ENCODE measurements around the gene NR3C2.
A peak's percentile ranks its signal among the peaks of the same experiment; 100 is the strongest.

NR3C2 gene

GRCh38 chr4:148159793-148160192 lies 282.4 kb downstream of the NR3C2 start:
- Histone ChIP-seq H3K4me2 (ENCODE audit: low read length) (no peak overlapping the region), H3K79me2 (ENCODE audit: insufficient read depth, low read length) (no peaks in the 10 kb centered on the region), H3K9me2 (ENCODE audit: low read depth, low read length) (no peaks in the 10 kb centered on the region), H3K9ac (ENCODE audit: low read length) (no peak overlapping the region), H3K9me3 (ENCODE audit: low read length) (no peaks in the 10 kb centered on the region), H3K4me3 (ENCODE audit: low read depth, low read length, poor library complexity, severe bottlenecking) (no peak overlapping the region), H2AFZ (ENCODE audit: low read length) (no peak overlapping the region), H3K27ac (ENCODE audit: low read depth, low read length, poor library complexity, severe bottlenecking) (no peak overlapping the region), H3F3A (ENCODE audit: insufficient read depth, low read length) (no peaks in the 10 kb centered on the region), H4K20me1 (ENCODE audit: insufficient read depth, low read length) (no peaks in the 10 kb centered on the region), H3K4me1 (ENCODE audit: insufficient read depth, low read length, severe bottlenecking) (peaks cover 8% of the 10 kb centered on the region), H3K27me3 (ENCODE audit: insufficient read depth, low read length) (no peaks in the 10 kb centered on the region), H3K36me3 (ENCODE audit: insufficient read depth, low read length) (no peaks in the 10 kb centered on the region)
- TF ChIP-seq EZH2 (IDR thresholded peaks at IDR 0.05; ENCODE audit: borderline replicate concordance, low read length) = no peak
- TF ChIP-seq, protein P1, sequence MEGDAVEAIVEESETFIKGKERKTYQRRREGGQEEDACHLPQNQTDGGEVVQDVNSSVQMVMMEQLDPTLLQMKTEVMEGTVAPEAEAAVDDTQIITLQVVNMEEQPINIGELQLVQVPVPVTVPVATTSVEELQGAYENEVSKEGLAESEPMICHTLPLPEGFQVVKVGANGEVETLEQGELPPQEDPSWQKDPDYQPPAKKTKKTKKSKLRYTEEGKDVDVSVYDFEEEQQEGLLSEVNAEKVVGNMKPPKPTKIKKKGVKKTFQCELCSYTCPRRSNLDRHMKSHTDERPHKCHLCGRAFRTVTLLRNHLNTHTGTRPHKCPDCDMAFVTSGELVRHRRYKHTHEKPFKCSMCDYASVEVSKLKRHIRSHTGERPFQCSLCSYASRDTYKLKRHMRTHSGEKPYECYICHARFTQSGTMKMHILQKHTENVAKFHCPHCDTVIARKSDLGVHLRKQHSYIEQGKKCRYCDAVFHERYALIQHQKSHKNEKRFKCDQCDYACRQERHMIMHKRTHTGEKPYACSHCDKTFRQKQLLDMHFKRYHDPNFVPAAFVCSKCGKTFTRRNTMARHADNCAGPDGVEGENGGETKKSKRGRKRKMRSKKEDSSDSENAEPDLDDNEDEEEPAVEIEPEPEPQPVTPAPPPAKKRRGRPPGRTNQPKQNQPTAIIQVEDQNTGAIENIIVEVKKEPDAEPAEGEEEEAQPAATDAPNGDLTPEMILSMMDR (IDR thresholded peaks at IDR 0.05; ENCODE audit: low read length) = no peak

GRCh38 chr4:148154769-148155168 lies 287.4 kb downstream of the NR3C2 start:
- peaks cover 5% of the 10 kb centered on the region for H3K4me1 ChIP-seq (ENCODE audit: insufficient read depth, low read length, severe bottlenecking)
- no peak for TF ChIP-seq EZH2 (IDR thresholded peaks at IDR 0.05; ENCODE audit: borderline replicate concordance, low read length)
- TF ChIP-seq, protein P1 (IDR thresholded peaks at IDR 0.05; ENCODE audit: low read length) = no peak
- no peaks in the 10 kb centered on the region for H3F3A ChIP-seq (ENCODE audit: insufficient read depth, low read length)

DNA sequence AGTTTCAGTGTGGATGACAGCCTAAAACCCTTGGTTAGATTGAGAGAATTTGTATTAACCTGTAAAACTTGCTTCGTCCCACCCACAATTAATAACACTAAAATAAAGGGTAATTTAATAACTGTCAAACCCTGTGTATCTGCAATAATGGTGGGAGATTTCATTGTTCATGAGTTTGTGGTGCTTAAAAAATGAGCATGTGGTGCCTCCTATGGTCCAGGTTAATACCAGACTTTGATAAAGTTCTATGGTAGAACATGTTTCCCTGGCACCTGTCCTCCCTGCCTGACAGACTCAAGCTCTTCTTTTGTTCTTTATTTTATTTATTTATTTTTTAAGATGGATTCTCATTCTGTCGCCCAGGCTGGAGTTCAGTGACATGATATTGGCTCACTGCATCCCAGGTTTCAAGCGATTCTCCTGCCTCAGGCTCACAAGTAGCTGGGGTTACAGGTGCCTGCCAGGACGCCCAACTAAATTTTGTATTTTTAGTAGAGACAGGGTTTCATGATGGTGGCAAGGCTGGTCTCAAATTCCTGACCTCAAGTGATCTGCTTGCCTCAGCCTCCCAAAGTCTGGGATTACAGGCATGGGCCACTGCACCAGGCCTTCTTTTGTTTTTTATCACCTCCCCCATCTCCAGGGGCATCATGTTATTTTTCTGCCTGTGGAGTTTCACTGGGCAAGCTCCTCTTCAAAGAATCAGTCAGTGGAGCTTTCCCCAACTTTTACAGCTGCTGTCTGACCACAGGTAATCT lies 289.2 kb downstream of the NR3C2 start:
- no peaks in the 10 kb centered on the region for H3K9me2 ChIP-seq (ENCODE audit: low read depth, low read length)
- H3K79me2 ChIP-seq (ENCODE audit: insufficient read depth, low read length) = no peaks in the 10 kb centered on the region
- peaks cover 5% of the 10 kb centered on the region for H3K4me1 ChIP-seq (ENCODE audit: insufficient read depth, low read length, severe bottlenecking)
- no peak overlapping the region for H3K9ac ChIP-seq (ENCODE audit: low read length)
- H3F3A ChIP-seq (ENCODE audit: insufficient read depth, low read length) = no peaks in the 10 kb centered on the region
- no peaks in the 10 kb centered on the region for H3K27me3 ChIP-seq (ENCODE audit: insufficient read depth, low read length)
- no peak overlapping the region for H2AFZ ChIP-seq (ENCODE audit: low read length)
- H4K20me1 ChIP-seq (ENCODE audit: insufficient read depth, low read length) = no peaks in the 10 kb centered on the region
- no peak overlapping the region for H3K4me2 ChIP-seq (ENCODE audit: low read length)
- H3K4me3 ChIP-seq (ENCODE audit: low read depth, low read length, poor library complexity, severe bottlenecking) = no peak overlapping the region
- no peak overlapping the region for H3K27ac ChIP-seq (ENCODE audit: low read depth, low read length, poor library complexity, severe bottlenecking)
- TF ChIP-seq EZH2 (IDR thresholded peaks at IDR 0.05; ENCODE audit: borderline replicate concordance, low read length) = no peak
- TF ChIP-seq, protein P1 (IDR thresholded peaks at IDR 0.05; ENCODE audit: low read length) = peak; percentile 35; the same call in 1 of the 2 replicates
- H3K36me3 ChIP-seq (ENCODE audit: insufficient read depth, low read length) = no peaks in the 10 kb centered on the region
- no peaks in the 10 kb centered on the region for H3K9me3 ChIP-seq (ENCODE audit: low read length)

More at GRCh38 chr4:148154769-148155168, 287.4 kb downstream of the NR3C2 start:
- no peaks in the 10 kb centered on the region for H3K9me2 ChIP-seq (ENCODE audit: low read depth, low read length)
- H2AFZ ChIP-seq (ENCODE audit: low read length) = no peak overlapping the region
- H3K79me2 ChIP-seq (ENCODE audit: insufficient read depth, low read length) = no peaks in the 10 kb centered on the region
- no peaks in the 10 kb centered on the region for H4K20me1 ChIP-seq (ENCODE audit: insufficient read depth, low read length)
- H3K36me3 ChIP-seq (ENCODE audit: insufficient read depth, low read length) = no peaks in the 10 kb centered on the region
- no peak overlapping the region for H3K4me3 ChIP-seq (ENCODE audit: low read depth, low read length, poor library complexity, severe bottlenecking)
- H3K27ac ChIP-seq (ENCODE audit: low read depth, low read length, poor library complexity, severe bottlenecking) = no peak overlapping the region
- no peak overlapping the region for H3K4me2 ChIP-seq (ENCODE audit: low read length)
- no peak overlapping the region for H3K9ac ChIP-seq (ENCODE audit: low read length)
- no peaks in the 10 kb centered on the region for H3K27me3 ChIP-seq (ENCODE audit: insufficient read depth, low read length)
- H3K9me3 ChIP-seq (ENCODE audit: low read length) = no peaks in the 10 kb centered on the region

Data from OCI-LY1 (cell line).